Hepatocyte (in vitro differentiated cells): ENCODE measurements around the gene PGR. TPM values are rescaled to one million over a fixed set of nuclear protein-coding genes. Genes with fewer than 3 reads are reported as not detected.

Experiments
- DNase-seq: peaks from one replicate; pipeline ENCODE4 v3.0.0-alpha.2; 2016; ENCODE audit warnings: low spot score
- H2AFZ ChIP-seq: fragments of 200-600 bp; sonication (generic); 2 replicates; pipeline ENCODE4 v1.6.0; 2016; ENCODE audit warnings: antibody characterized with exemption, mild to moderate bottlenecking
- H3K27ac ChIP-seq: fragments of 200-600 bp; sonication (generic); 2 replicates; pipeline ENCODE4 v1.5.1; 2016; ENCODE audit warnings: mild to moderate bottlenecking
- H3K27me3 ChIP-seq: fragments of 200-600 bp; sonication (generic); 2 replicates; pipeline ENCODE4 v1.6.1; 2016
- H3K36me3 ChIP-seq: fragments of 200-600 bp; sonication (generic); replicated peaks from 2 replicates; pipeline ENCODE4 v1.5.1; 2016; ENCODE audit warnings: low read depth; ENCODE audit not compliant: insufficient read depth
- H3K4me1 ChIP-seq: fragments of 200-600 bp; sonication (generic); 2 replicates; pipeline ENCODE4 v1.5.1; 2016; ENCODE audit warnings: mild to moderate bottlenecking, moderate library complexity; ENCODE audit not compliant: insufficient read depth
- H3K4me2 ChIP-seq: fragments of 200-600 bp; sonication (generic); 2 replicates; pipeline ENCODE4 v1.6.0; 2016
- H3K4me3 ChIP-seq: fragments of 200-600 bp; sonication (generic); 2 replicates; pipeline ENCODE4 v1.5.1; 2016; ENCODE audit warnings: mild to moderate bottlenecking
- H3K79me2 ChIP-seq: fragments of 200-600 bp; sonication (generic); 2 replicates; pipeline ENCODE4 v1.6.0; 2017; ENCODE audit warnings: mild to moderate bottlenecking
- H3K9me2 ChIP-seq: fragments of 200-600 bp; sonication (generic); replicated peaks from 2 replicates; pipeline ENCODE4 v1.6.0; 2017; ENCODE audit warnings: mild to moderate bottlenecking; ENCODE audit not compliant: insufficient read depth
- H3K9me3 ChIP-seq: fragments of 200-600 bp; sonication (generic); 2 replicates; pipeline ENCODE4 v1.5.1; 2016; ENCODE audit warnings: low read depth, mild to moderate bottlenecking
- H4K20me1 ChIP-seq: fragments of 200-600 bp; sonication (generic); 2 replicates; pipeline ENCODE4 v1.6.0; 2016; ENCODE audit warnings: mild to moderate bottlenecking; ENCODE audit not compliant: insufficient read depth, poor library complexity, severe bottlenecking
- CTCF ChIP-seq: fragments of 200-600 bp; sonication (generic); IDR thresholded peaks from 2 replicates; pipeline ENCODE4 v1.5.1; 2016; ENCODE audit warnings: antibody characterized with exemption, mild to moderate bottlenecking; ENCODE audit not compliant: poor library complexity
- EZH2 ChIP-seq: fragments of 200-600 bp; sonication (generic); IDR thresholded peaks from 2 replicates; pipeline ENCODE4 v1.6.1; 2016; ENCODE audit warnings: antibody characterized with exemption, mild to moderate bottlenecking, borderline replicate concordance
- EZH2phosphoT487 ChIP-seq: fragments of 200-600 bp; sonication (generic); IDR thresholded peaks from one replicate; pipeline ENCODE4 v1.6.1; 2018; ENCODE audit warnings: antibody characterized with exemption, mild to moderate bottlenecking, low read depth, moderate library complexity; ENCODE audit not compliant: unreplicated experiment, severe bottlenecking
- WGBS: methylation state at CpG from one replicate; pipeline ENCODE4 v1.1.6; 2016; ENCODE audit warnings: low lambda C conversion rate; ENCODE audit errors: missing lambda C conversion rate; 5-methylcytosine and 5-hydroxymethylcytosine counted together
- polyA plus RNA-seq: library from polyadenylated mRNA; unstranded; fragments of >200 nt; fragmentation: Nextera tagmentation; extraction: Ambion mirVana; gene quantifications from 2 replicates; pipeline ENCODE4 v1.2.1, GENCODE V29; 2016
- total RNA-seq: library from RNA; depleted of rRNA; stranded (reverse); fragments of >200 nt; gene quantifications from 2 replicates; pipeline ENCODE4 v1.2.3, GENCODE V29; 2014

PGR gene
- total and polyA plus RNA-seq, 2 experiments from 2014 or later, result 0.39 to 0.50 TPM

- H3K27me3 ChIP-seq, result no peaks in the 10 kb centered on the region
- no peak overlapping the region for H2AFZ ChIP-seq
- WGBS, result 63% methylated on average over 2 of the region's 2 CpGs
- no peak overlapping the region for H3K4me3 ChIP-seq
- H3K9me3 ChIP-seq, result no peaks in the 10 kb centered on the region
- no peaks in the 10 kb centered on the region for H4K20me1 ChIP-seq
- no peak for TF ChIP-seq CTCF
- no peak for TF ChIP-seq EZH2phosphoT487
- no peak for TF ChIP-seq EZH2
- H3K27ac ChIP-seq, result no peak overlapping the region
- H3K4me1 ChIP-seq, result no peaks in the 10 kb centered on the region
- no peaks in the 10 kb centered on the region for H3K36me3 ChIP-seq
- H3K79me2 ChIP-seq, result no peaks in the 10 kb centered on the region
- no peak for DNase-seq
- no peak overlapping the region for H3K4me2 ChIP-seq
- no peaks in the 10 kb centered on the region for H3K9me2 ChIP-seq
Observed at GRCh38 chr11:101051677-101052076, 77.9 kb downstream of the PGR start.

DNA sequence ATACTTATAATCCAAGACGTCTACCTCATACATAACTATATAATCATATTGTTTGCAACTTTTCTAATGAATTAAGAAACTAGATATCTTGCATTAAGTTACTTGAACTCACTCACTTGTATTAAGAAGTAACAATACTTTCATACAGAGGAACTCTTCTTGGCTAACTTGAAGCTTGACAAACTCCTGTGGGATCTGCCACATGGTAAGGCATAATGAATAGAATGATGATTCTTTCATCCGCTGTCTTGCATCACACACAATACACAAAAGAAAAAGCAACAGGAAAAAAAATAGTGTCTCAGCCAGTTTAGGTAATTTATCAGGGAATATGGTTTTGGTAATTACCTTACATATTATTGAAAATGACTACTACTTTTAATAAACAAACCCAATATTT, 79.8 kb downstream of the PGR start:
- Histone ChIP-seq H3K79me2 (no peaks in the 10 kb centered on the region), H3K36me3 (no peaks in the 10 kb centered on the region), H3K9me3 (no peaks in the 10 kb centered on the region), H4K20me1 (no peaks in the 10 kb centered on the region), H3K9me2 (no peaks in the 10 kb centered on the region), H3K27me3 (no peaks in the 10 kb centered on the region), H3K4me3 (no peak overlapping the region), H2AFZ (no peak overlapping the region), H3K27ac (no peak overlapping the region), H3K4me2 (no peak overlapping the region), H3K4me1 (no peaks in the 10 kb centered on the region)
- WGBS, result 93% methylated on average over 2 of the region's 2 CpGs
- no peak for DNase-seq
- TF ChIP-seq CTCF, result no peak
- no peak for TF ChIP-seq EZH2phosphoT487
- no peak for TF ChIP-seq EZH2

DNA sequence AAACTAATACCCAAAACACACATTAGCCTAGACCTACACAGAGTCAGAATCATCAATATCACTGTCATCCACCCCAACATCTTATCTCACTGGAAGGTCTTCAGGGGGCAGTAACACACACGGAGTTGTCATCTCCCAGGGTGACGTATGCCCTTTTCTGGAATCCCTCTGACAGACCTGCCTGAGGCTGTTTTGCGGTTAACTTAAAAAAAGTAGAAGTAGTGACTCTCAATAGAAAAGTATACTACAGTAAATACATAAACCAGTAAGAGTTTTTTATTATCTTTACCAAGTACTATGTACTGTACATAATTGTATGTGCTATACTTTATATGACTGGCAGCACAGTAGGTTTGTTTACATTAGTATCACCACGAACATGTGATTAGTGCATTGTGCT, 80.5 kb downstream of the PGR start:
- TF ChIP-seq CTCF (no peak), EZH2phosphoT487 (no peak), EZH2 (no peak)
- H4K20me1 ChIP-seq, result no peaks in the 10 kb centered on the region
- H3K4me1 ChIP-seq, result no peaks in the 10 kb centered on the region
- no peaks in the 10 kb centered on the region for H3K36me3 ChIP-seq
- DNase-seq, result peak; percentile 8
- H3K9me3 ChIP-seq, result no peaks in the 10 kb centered on the region
- no peak overlapping the region for H2AFZ ChIP-seq
- no peaks in the 10 kb centered on the region for H3K9me2 ChIP-seq
- H3K79me2 ChIP-seq, result no peaks in the 10 kb centered on the region
- H3K4me2 ChIP-seq, result no peak overlapping the region
- H3K4me3 ChIP-seq, result no peak overlapping the region
- no peaks in the 10 kb centered on the region for H3K27me3 ChIP-seq
- WGBS, result 55% methylated on average over 4 of the region's 4 CpGs
- H3K27ac ChIP-seq, result no peak overlapping the region

GRCh38 chr11:101048479-101048878, 81.1 kb downstream of the PGR start:
- no peaks in the 10 kb centered on the region for H4K20me1 ChIP-seq
- H2AFZ ChIP-seq, result no peak overlapping the region
- H3K4me3 ChIP-seq, result no peak overlapping the region
- H3K36me3 ChIP-seq, result no peaks in the 10 kb centered on the region
- no peak overlapping the region for H3K27ac ChIP-seq
- no peak for TF ChIP-seq EZH2
- TF ChIP-seq CTCF, result no peak
- no peak for TF ChIP-seq EZH2phosphoT487
- DNase-seq, result no peak
- H3K9me2 ChIP-seq, result no peaks in the 10 kb centered on the region
- 85% methylated on average over 5 of the region's 5 CpGs for WGBS
- H3K4me1 ChIP-seq, result no peaks in the 10 kb centered on the region
- H3K9me3 ChIP-seq, result no peaks in the 10 kb centered on the region
- no peaks in the 10 kb centered on the region for H3K27me3 ChIP-seq
- no peaks in the 10 kb centered on the region for H3K79me2 ChIP-seq
- H3K4me2 ChIP-seq, result no peak overlapping the region
